NCI-H345 treated with DMSO at 0.1 percent for 48 hours (cell line): ENCODE data around the gene RHOJ.
A peak's percentile ranks its signal among the peaks of the same experiment; 100 is the strongest.
"Not testable (repeated sequence)": the region's sequence is repeated elsewhere in the genome, so short reads cannot be mapped to it uniquely, and the experiment has no call there.

ENCODE experiments used
- DNase-seq: peaks from one replicate; lab custom pipeline; 2025; ENCODE audit not compliant: unreplicated experiment; lab: John Stamatoyannopoulos, UW

RHOJ gene

DNA sequence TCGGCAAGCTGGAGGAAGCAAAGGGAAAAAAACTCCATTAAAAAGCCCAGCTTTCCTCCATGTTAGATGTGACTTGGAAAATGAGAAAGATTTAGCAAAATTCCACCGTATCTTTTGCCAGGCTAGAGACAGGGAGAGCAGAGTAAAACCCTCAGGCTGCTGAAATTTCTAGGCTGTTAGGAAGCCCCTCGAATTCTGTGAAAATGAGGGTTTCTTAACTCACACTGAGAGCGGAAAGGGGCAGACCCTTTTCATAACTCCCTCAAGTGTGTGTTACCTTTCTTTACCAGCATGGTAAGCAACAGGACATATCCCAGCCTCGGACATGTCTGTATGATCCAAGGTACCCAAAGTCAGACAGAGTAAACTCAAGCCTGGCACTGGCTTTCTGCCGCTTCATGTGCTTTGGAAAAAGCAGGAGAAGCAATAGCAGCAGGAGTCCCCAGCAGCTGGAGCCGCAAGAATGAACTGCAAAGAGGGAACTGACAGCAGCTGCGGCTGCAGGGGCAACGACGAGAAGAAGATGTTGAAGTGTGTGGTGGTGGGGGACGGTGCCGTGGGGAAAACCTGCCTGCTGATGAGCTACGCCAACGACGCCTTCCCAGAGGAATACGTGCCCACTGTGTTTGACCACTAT lies at the start of gene RHOJ:
RHOJ (plus strand) TSS at position 37 of the 637 bp plus-strand sequence; CDS start at position 464, 427 bp downstream.
- peak; percentile 49 for DNase-seq

GRCh38 chr14:63155511-63156185 lies 48.6 kb upstream of the RHOJ start:
- DNase-seq, result no peak

DNA sequence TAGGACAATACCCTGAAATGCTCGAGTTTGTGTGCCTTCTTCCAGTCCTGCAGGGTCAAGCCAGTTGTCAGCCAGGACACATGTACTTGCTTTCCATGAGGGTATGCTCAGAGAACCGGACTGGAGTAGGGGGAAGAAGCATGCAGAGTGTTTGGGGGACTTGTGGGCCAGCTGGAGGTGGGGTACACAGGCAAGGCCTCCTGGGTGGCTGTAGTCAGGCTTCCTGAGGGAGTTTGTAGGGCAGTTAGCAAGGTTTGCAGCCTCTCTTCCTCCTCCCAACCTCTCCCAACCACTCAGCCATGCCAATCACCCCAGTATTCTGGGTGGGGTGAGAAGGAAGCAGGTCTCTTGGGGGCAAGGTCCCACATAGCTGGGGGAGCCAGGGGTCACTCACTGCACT lies 47.0 kb upstream of the RHOJ start:
- DNase-seq, result no peak

DNA sequence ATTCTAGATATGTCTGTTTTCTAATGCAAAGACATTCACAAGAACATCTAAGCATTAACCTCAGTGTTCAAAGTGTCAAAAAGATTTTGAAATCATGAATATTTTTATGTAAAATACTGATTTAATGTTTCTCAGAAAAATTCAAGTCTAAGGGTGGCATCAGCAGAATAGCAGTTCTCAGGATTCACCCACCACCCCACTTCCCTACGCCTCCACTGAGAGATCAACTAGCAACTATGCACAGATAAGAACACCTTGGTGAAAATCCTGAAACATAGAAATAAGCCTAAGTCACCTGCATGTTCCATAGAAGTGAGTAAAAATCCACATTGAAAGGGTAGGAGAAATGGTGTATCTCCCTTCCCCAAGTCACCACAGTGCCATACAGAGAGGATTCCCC lies 40.9 kb upstream of the RHOJ start:
- DNase-seq, result no peak

DNA sequence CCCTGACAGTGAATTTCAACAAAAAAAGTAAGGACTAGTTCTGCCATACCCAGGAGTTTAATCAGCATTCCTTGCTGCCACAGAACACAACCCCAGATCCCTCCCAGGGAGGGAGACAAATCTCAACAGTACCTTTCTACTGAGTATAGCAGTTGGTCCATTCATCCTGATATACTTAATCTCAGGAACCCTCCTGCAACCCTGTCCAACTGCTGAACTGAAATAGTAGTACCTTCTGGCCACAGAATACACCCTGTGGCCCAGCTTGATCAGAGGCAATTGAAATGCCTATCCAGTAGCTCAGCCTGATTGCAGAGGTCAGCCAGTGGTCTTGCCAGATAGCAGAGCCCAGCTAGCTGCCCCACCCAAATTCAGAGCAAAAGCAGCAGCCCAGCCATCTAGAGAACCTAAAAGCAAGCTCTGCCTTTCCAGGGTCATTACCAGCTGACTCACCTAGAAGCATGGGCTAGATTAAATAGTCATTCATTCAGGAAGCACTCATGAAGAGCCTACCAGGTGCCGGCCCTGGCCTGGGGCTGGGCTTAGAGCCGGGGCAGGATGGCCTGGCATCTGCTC lies 40.0 kb upstream of the RHOJ start:
- no peak for DNase-seq

- not testable (repeated sequence) for DNase-seq
Observed at GRCh38 chr14:63165267-63165666, 39.0 kb upstream of the RHOJ start.

DNA sequence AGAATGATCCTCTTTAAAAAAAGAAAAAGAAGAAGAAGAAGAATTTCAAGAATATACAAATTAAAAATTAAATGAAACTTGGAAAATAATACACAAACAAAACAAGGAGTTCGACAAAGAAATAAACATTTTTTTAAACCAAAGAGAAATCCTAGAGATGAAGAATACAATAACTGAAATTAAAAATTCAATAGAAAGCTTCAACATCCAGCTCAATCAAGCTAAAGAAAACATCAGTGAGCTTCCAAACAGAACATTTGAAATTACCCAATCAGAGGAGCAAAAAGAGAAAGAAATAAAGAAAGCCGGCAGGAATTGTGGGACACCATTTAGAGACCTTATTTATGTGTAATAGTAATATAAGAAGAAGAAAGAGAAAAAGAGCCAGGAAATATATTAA lies 37.2 kb upstream of the RHOJ start:
- DNase-seq, result no peak

GRCh38 chr14:63174760-63175191 lies 29.5 kb upstream of the RHOJ start:
- peak; percentile 77 for DNase-seq

DNA sequence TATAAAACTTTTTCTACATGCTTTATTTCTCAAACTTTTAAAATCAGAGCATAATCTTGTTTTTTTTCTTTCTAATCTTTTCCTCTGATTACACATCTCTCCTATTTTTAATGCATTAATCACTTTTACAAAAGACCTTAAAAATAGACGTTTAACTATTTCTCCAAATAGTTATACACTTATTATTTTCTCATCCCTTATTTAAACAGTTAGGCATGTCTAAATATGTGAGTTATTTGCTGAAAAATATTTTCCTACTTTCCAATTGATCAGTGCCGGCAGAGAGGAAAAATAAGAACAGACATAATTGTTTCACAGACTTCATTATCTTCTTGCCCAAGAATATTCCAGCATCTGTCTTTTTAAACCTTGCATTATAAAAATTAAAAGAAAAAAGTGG lies 28.7 kb upstream of the RHOJ start:
- no peak for DNase-seq

GRCh38 chr14:63178912-63179311 lies 25.3 kb upstream of the RHOJ start:
- DNase-seq, result no peak

DNA sequence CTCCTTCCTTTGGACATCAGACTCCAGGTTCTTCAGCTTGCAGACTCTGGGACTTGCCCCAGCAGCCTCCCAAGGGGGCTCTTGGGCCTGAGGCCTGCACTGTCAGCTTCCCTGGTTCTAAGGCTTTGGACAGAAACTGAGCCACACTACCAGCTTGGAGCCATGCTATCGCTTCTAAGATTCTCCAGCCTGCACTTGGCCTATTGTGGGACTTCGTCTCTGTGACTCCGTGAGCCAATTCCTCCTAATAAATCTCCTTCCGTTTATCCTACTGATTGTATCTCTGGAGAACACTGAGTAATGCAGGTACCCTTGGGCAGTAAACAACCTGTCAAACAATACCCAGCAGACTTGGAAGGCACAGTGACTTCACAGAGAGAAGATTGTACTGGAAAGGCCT lies 24.9 kb upstream of the RHOJ start:
- no peak for DNase-seq

DNA sequence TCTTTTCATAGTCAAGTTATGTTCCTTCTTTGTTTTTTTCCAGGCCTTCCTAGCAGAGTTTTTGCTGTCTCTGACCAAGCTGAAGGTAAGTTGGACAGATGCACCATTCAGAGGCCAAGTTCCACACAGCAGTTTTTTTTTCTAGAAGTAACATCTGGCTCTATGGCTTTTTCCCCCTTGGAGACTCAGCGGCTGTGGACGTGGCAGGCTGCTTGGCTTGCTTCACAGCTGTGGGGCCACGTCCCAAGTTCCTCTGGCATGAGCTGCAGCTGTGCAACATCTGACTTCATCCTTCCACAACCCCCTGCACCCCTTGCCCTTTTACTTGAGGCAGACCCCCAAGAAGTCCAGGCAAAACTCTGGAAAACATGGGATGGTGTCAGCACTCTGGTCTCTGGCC lies 24.2 kb upstream of the RHOJ start:
- DNase-seq, result no peak

DNA sequence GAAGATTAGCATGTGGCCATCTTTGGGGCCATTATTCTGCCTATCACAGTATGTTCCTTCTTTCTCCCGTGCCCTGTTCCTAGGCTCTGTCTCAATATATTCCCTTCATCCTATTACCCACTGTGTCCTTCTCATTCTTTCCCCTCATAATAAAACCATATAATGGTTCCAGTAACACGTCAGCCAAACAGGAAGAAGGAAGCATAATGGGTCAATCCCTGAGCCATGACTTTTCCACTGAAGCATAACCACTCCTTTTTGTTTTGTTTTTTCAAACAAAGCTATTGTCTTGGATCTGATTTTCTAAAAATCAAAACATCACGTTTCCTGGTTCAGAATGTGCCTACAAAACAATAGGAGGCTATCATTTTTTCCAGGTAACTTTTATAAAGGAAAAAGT lies 21.3 kb upstream of the RHOJ start:
- DNase-seq, result no peak

GRCh38 chr14:63186453-63186852 lies 17.8 kb upstream of the RHOJ start:
- no peak for DNase-seq

- no peak for DNase-seq
Observed at GRCh38 chr14:63191211-63191610, 13.0 kb upstream of the RHOJ start.

DNA sequence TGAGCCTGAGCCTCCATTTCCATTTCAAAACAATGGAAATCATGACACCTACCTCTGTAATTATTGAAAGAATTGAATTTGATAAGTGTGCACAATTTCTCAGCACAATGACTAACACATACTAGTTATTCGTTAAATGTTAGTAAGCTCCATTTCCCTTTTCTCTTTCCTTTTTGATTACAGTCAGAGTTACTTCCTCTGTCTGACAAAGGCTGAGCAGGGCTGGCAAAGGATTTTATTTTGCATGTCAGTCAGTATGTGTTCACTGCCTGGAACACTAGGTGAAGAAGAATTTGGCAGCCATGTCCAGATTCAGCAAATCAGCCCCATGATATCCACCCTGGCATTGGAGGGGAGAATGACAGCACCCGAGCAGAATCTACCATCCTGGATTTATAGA lies 12.2 kb upstream of the RHOJ start:
- no peak for DNase-seq

GRCh38 chr14:63193236-63193635 lies 11.0 kb upstream of the RHOJ start:
- no peak for DNase-seq

- no peak for DNase-seq
Observed at GRCh38 chr14:63200035-63200740, 4.1 kb upstream of the RHOJ start.

DNA sequence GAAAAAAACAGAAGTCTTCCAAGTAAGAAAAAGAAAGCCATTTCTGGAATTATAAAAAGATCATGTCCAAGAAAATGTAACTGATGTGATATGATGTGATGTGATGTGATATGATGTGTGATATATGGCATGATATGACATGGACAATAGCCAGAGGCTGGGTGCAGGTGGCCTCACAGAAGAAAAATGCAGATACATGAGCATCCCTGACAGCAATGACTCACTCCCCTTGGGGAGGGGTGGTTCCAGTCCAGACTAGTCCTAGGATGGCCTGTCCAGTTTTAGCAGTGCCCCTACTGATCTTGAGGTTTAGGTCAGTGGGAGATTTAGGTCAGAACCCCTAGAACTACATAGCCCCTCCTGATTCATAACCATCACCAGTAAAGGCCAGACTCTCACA lies 3.5 kb upstream of the RHOJ start:
- DNase-seq, result no peak

DNA sequence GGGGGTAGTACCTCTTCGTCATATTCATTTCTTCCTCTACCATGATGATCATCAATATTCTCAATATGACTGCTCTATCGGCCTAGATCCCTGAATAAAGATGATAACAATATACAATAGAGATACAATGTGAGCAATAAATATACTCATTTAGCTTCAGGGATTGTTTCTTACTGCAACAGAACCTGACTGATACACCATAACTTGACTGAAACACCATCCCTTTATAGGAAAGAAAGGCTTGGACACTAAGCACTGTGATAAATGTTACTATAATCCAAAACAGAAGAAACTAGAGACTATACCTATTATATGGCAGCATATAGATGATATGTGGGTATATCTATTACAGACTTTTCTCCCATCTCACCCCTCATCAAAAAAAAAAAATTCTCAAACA lies 1.2 kb upstream of the RHOJ start:
- no peak for DNase-seq

- DNase-seq, result peak; percentile 79
Observed at GRCh38 chr14:63203618-63204406, 431 bp upstream of the RHOJ start.
